K562 (cell line): ENCODE measurements around the gene SIX1. TPM values are rescaled to one million over a fixed set of nuclear protein-coding genes. Genes with fewer than 3 reads are reported as not detected.

ENCODE experiments used
- ATAC-seq: fragments of 200-7000 bp; cut with Tn5 transposase; 3 replicates; pipeline ENCODE4 v1.9.1; 2020; ENCODE audit warnings: moderate library complexity
- BruUV-seq: library from RNA; stranded (reverse); fragments of 400-500 nt; replicated peaks from 2 replicates; lab custom pipeline; 2021; lab: Mats Ljungman, UMichigan
- CTCF ChIA-PET: fragments of 300-600 bp; formaldehyde crosslinking; extraction: SDS; loops from one replicate; lab custom pipeline; 2021; ENCODE audit warnings: low intra/inter-chr PET ratio; lab: Yijun Ruan, JAX
- POLR2A ChIA-PET: fragments of 300-600, 350-650 bp; sonication (Branson Sonifier 250); formaldehyde crosslinking; extraction: SDS; loops from one replicate; lab custom pipeline; 2021; ENCODE audit warnings: antibody characterized with exemption, inconsistent platforms; lab: Yijun Ruan, JAX
- DNase-seq, 4 experiments: peaks; one replicate each; pipeline versions ENCODE4 v3.0.0 to v3.0.0-alpha.2; 2011 to 2018; ENCODE audit warnings: low spot score in 3 of 4, mixed read lengths in 3 of 4; ENCODE audit errors: extremely low read depth in 1 of 4
- FAIRE-seq: peaks from 2 replicates; lab custom pipeline; 2011; peaks lifted over from hg19 to GRCh38; lab: Jason Lieb, UNC
- H2AFZ ChIP-seq: 2 replicates; pipeline ENCODE4 v1.6.0; 2011; ENCODE audit warnings: low read depth, low read length, control low read depth, inconsistent platforms
- H3K27ac ChIP-seq: fragments of 200-600 bp; 3 replicates; pipeline ENCODE4 v1.8.0; 2011; ENCODE audit warnings: low read depth, mild to moderate bottlenecking, control low read depth, inconsistent platforms, low read length, moderate library complexity, mixed read lengths; ENCODE audit errors: extremely low read depth
- H3K27me3 ChIP-seq, 2 experiments: fragments of 300-600 bp in 1 of 2; 2 replicates in 1 of 2; 3 replicates in 1 of 2; pipeline versions ENCODE4 v1.6.0 to v1.8.0; 2011; ENCODE audit warnings: inconsistent platforms in 2 of 2, low read length in 2 of 2, mild to moderate bottlenecking in 1 of 2, mixed read lengths in 1 of 2, moderate library complexity in 1 of 2; ENCODE audit not compliant: control insufficient read depth in 2 of 2, insufficient read depth in 2 of 2
- H3K36me3 ChIP-seq: fragments of 300-600 bp; 3 replicates; pipeline ENCODE4 v1.8.0; 2011; ENCODE audit warnings: mild to moderate bottlenecking, low read length, inconsistent platforms; ENCODE audit not compliant: control insufficient read depth, insufficient read depth
- H3K4me1 ChIP-seq, 2 experiments: fragments of 200-600 bp in 1 of 2; replicated peaks in 1 of 2; 2 replicates in 1 of 2; 3 replicates in 1 of 2; pipeline versions ENCODE4 v1.5.1 to v1.8.0; 2011; ENCODE audit warnings: inconsistent platforms in 2 of 2, low read length in 2 of 2, mild to moderate bottlenecking in 1 of 2, mixed read lengths in 1 of 2, moderate library complexity in 1 of 2; ENCODE audit not compliant: control insufficient read depth in 2 of 2, insufficient read depth in 2 of 2
- H3K4me2 ChIP-seq: 2 replicates; pipeline ENCODE4 v1.6.1; 2011; ENCODE audit warnings: low read length, control low read depth, inconsistent platforms, mixed read lengths; ENCODE audit not compliant: insufficient read depth
- H3K4me3 ChIP-seq: fragments of 200-600 bp; sonication (generic), shearing (Covaris generic); 2 replicates; pipeline ENCODE4 v1.5.1; 2016; ENCODE audit warnings: control low read depth, inconsistent platforms
- H3K79me2 ChIP-seq: fragments of 200-600 bp; 3 replicates; pipeline ENCODE4 v1.8.0; 2011; ENCODE audit warnings: low read length, inconsistent platforms; ENCODE audit not compliant: control insufficient read depth, insufficient read depth
- H3K9ac ChIP-seq, 2 experiments: 2 replicates each; pipeline versions ENCODE4 v1.6.0 to v1.6.1; 2011; ENCODE audit warnings: low read depth in 2 of 2, low read length in 2 of 2, control low read depth in 1 of 2, inconsistent platforms in 1 of 2, mild to moderate bottlenecking in 1 of 2, mixed read lengths in 1 of 2; ENCODE audit not compliant: insufficient read depth in 1 of 2
- H3K9me1 ChIP-seq: one replicate; pipeline ENCODE4 v1.6.0; 2011; ENCODE audit warnings: inconsistent platforms, mild to moderate bottlenecking, low read length, moderate library complexity; ENCODE audit not compliant: control insufficient read depth, insufficient read depth
- H3K9me3 ChIP-seq: replicated peaks from 2 replicates; pipeline ENCODE4 v1.5.1; 2011; ENCODE audit warnings: low read depth, low read length, inconsistent platforms; ENCODE audit not compliant: control insufficient read depth, insufficient read depth
- H4K20me1 ChIP-seq: replicated peaks from 2 replicates; pipeline ENCODE4 v1.6.1; 2011; ENCODE audit warnings: low read length, inconsistent platforms, mixed read lengths; ENCODE audit not compliant: control insufficient read depth, insufficient read depth
- ARID1B ChIP-seq: fragments of 450-650 bp; IDR thresholded peaks from 2 replicates; pipeline ENCODE4 v1.6.1; 2016; ENCODE audit warnings: antibody characterized with exemption, mild to moderate bottlenecking, inconsistent platforms
- BRD4 ChIP-seq: fragments of 200-600 bp; sonication (generic); IDR thresholded peaks from 2 replicates; pipeline ENCODE4 v1.6.1; 2017; ENCODE audit warnings: inconsistent platforms
- GTF2E2 ChIP-seq: fragments of 200-800 bp; sonication (Bioruptor generic); IDR thresholded peaks from 2 replicates; pipeline ENCODE4 v1.6.1; 2016; ENCODE audit warnings: missing genetic modification characterization, missing compliant biosample characterization
- HDAC3 ChIP-seq: fragments of 450-650 bp; IDR thresholded peaks from 2 replicates; pipeline ENCODE4 v1.6.1; 2018; ENCODE audit warnings: borderline replicate concordance, mild to moderate bottlenecking, moderate library complexity; ENCODE audit not compliant: partially characterized antibody
- HIVEP1 ChIP-seq: fragments of 250-450 bp; sonication (Bioruptor Pico); IDR thresholded peaks from 2 replicates; pipeline ENCODE4 v1.4.0; 2020; ENCODE audit warnings: mild to moderate bottlenecking
- MED1 ChIP-seq: sonication (generic); formaldehyde crosslinking; IDR thresholded peaks from 2 replicates; pipeline ENCODE4 v1.8.1; 2023; ENCODE audit warnings: missing genetic modification reagents, borderline replicate concordance
- RFX7 ChIP-seq: fragments of 250-450 bp; sonication (Bioruptor Pico); IDR thresholded peaks from 2 replicates; pipeline ENCODE4 v1.5.1; 2021; ENCODE audit warnings: mild to moderate bottlenecking
- RUNX1 ChIP-seq: sonication (generic); IDR thresholded peaks from 2 replicates; pipeline ENCODE4 v1.6.1; 2016; ENCODE audit warnings: antibody characterized with exemption, low read depth
- SIRT6 ChIP-seq: IDR thresholded peaks from one replicate; pipeline ENCODE4 v1.6.1; 2012; ENCODE audit warnings: low read depth, mild to moderate bottlenecking, control low read depth, inconsistent platforms, low read length, moderate library complexity
- TCF3 ChIP-seq: sonication (generic); formaldehyde crosslinking; IDR thresholded peaks from 2 replicates; pipeline ENCODE4 v1.4.0; 2020; ENCODE audit warnings: mild to moderate bottlenecking, missing genetic modification reagents
- U2AF2 ChIP-seq: fragments of 200-400 bp; formaldehyde crosslinking; optimal IDR thresholded peaks from 2 replicates; pipeline ENCODE3; 2017; ENCODE audit warnings: low read depth, mild to moderate bottlenecking, low read length
- XRCC5 ChIP-seq: fragments of 200-400 bp; formaldehyde crosslinking; IDR thresholded peaks from 2 replicates; pipeline ENCODE4 v1.6.1; 2017; ENCODE audit warnings: low read depth, mild to moderate bottlenecking, low read length
- ZBTB17 ChIP-seq: fragments of 450-650 bp; formaldehyde crosslinking; IDR thresholded peaks from 2 replicates; pipeline ENCODE4 v1.4.0; 2020; ENCODE audit warnings: mild to moderate bottlenecking
- ZNF511 ChIP-seq: sonication (generic); formaldehyde crosslinking; IDR thresholded peaks from 2 replicates; pipeline ENCODE4 v1.8.0; 2022; ENCODE audit warnings: mild to moderate bottlenecking, missing genetic modification reagents
- ZNF707 ChIP-seq: fragments of 250-450 bp; sonication (Bioruptor Pico); conservative IDR thresholded peaks from 2 replicates; pipeline ENCODE4 v1.8.0; 2022; ENCODE audit warnings: inconsistent platforms, mild to moderate bottlenecking, moderate library complexity
- ZSCAN32 ChIP-seq: fragments of 450-650 bp; formaldehyde crosslinking; IDR thresholded peaks from 2 replicates; pipeline ENCODE4 v1.4.0; 2020; ENCODE audit warnings: mild to moderate bottlenecking, moderate library complexity
- WGBS: fragments of 100-300 bp; shearing (Covaris generic); methylation state at CpG from one replicate; pipeline ENCODE4 v1.1.6; 2016; ENCODE audit warnings: low coverage, mixed read lengths; ENCODE audit not compliant: insufficient coverage; ENCODE audit errors: missing lambda C conversion rate; 5-methylcytosine and 5-hydroxymethylcytosine counted together
- in situ Hi-C: fragments of 300-500 bp; cut with MboI; formaldehyde crosslinking; loops from 4 replicates; pipeline ENCODE4 v1.15.0; 2018; ENCODE audit warnings: inconsistent platforms, mixed read lengths
- intact Hi-C: fragments of 100-400 bp; cut with micrococcal nuclease; formaldehyde crosslinking; loops from 2 replicates; pipeline ENCODE4 v1.14.2; 2022
- polyA plus RNA-seq, 8 experiments: library from polyadenylated mRNA; depleted of rRNA in 4 of 8; stranded (reverse) in 5 of 8; unstranded in 3 of 8; fragments of >200 nt; fragmentation: Nextera tagmentation in 2 of 8; fragmentation: Illumina TruSeq in 1 of 8; extraction: Ambion mirVana in 2 of 8; extraction: Trizol in 1 of 8; gene quantifications; 2 replicates each; pipeline versions ENCODE4 v1.2.1 to v1.2.3, GENCODE V29; 2011 to 2014; ENCODE audit warnings: inconsistent platforms in 1 of 8, missing spikeins in 1 of 8
- total RNA-seq, 7 experiments: library from RNA; depleted of rRNA in 6 of 7; stranded (reverse); fragments of >200 nt in 6 of 7; fragmentation: Illumina TruSeq in 2 of 7; extraction: Trizol in 2 of 7; gene quantifications; 2 replicates each; pipeline versions ENCODE4 v1.2.1 to v1.2.3, GENCODE V29; 2011 to 2021; ENCODE audit warnings: low replicate concordance in 1 of 7
- TF ChIP-seq, protein P1 (sequence below): sonication (generic); formaldehyde crosslinking; IDR thresholded peaks from 2 replicates; pipeline ENCODE4 v1.8.0; 2022; ENCODE audit warnings: mild to moderate bottlenecking, low read depth, missing genetic modification reagents

Gene SIX1
- total and polyA plus RNA-seq, 9 of the 15 experiments (the other 6 are each of a cell fraction or from before 2014, with no cell fraction given): 0.27 to 0.80 (median 0.45) TPM

GRCh38 chr14:60658211-60658690, 9.0 kb upstream of the SIX1 start:
- TF ChIP-seq HDAC3: no peak
- no peak for TF ChIP-seq ZNF707
- no peak for TF ChIP-seq GTF2E2
- TF ChIP-seq, protein P1, sequence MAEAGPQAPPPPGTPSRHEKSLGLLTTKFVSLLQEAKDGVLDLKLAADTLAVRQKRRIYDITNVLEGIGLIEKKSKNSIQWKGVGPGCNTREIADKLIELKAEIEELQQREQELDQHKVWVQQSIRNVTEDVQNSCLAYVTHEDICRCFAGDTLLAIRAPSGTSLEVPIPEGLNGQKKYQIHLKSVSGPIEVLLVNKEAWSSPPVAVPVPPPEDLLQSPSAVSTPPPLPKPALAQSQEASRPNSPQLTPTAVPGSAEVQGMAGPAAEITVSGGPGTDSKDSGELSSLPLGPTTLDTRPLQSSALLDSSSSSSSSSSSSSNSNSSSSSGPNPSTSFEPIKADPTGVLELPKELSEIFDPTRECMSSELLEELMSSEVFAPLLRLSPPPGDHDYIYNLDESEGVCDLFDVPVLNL (CRISPR knock-in tag): no peak
- TF ChIP-seq MED1 (CRISPR knock-in tag): no peak
- no peak for TF ChIP-seq ARID1B
- TF ChIP-seq RUNX1: no peak
- TF ChIP-seq U2AF2: no peak
- no peak for TF ChIP-seq ZNF511 (CRISPR knock-in tag)
- no peak for TF ChIP-seq SIRT6
- TF ChIP-seq XRCC5: no peak
- TF ChIP-seq TCF3 (CRISPR knock-in tag): no peak
- TF ChIP-seq BRD4: no peak
- TF ChIP-seq ZSCAN32 (CRISPR knock-in tag): no peak
- no peak for TF ChIP-seq ZBTB17 (CRISPR knock-in tag)
- no peak for TF ChIP-seq RFX7
- TF ChIP-seq HIVEP1: no peak
- peaks cover 0 to 13% of the 10 kb centered on the region in 2 experiments; a peak in 2 of 5 replicates for H3K4me1 ChIP-seq
- BruUV-seq: no TSS peak
- no peak overlapping the region for H3K27ac ChIP-seq
- in situ Hi-C loops: no loop called here
- no peak for ATAC-seq
- 58% methylated on average over 8 of the region's 10 CpGs for WGBS
- ChIA-PET CTCF (no interaction called here), POLR2A (no interaction called here)
- H3K9me1 ChIP-seq: no peaks in the 10 kb centered on the region
- H2AFZ ChIP-seq: no peak overlapping the region
- H4K20me1 ChIP-seq: no peaks in the 10 kb centered on the region
- H3K4me3 ChIP-seq: no peak overlapping the region
- intact Hi-C loops: no loop called here
- no peak for DNase-seq
- no peaks in the 10 kb centered on the region for H3K36me3 ChIP-seq
- peaks cover 0 to 6% of the 10 kb centered on the region in 2 experiments; a peak in 2 of 5 replicates for H3K27me3 ChIP-seq
- no peak overlapping the region for H3K4me2 ChIP-seq
- FAIRE-seq: no peak
- no peak overlapping the region for H3K9ac ChIP-seq
- H3K9me3 ChIP-seq: no peaks in the 10 kb centered on the region
- no peaks in the 10 kb centered on the region for H3K79me2 ChIP-seq
